Measurements from ENCODE around the gene NCKAP5.

DNA sequence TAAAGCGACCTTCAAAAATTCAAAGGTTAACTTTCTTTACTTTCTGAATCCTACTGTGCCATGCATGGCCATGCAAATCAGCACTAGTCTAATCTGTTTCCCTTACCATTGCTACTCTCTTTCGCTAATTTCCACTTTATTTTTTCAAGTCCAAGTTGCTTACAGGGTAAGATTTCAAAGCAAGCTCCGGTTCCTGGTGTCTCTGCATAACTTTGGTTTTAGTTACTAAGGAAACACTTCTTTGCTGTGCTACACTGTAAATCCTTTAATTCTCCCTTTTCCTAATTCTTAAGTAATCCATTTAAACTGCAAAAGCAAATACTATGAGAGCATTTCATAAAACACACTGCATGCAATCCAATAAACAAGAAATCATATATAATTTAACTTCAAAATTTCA is 514.7 kb downstream of the NCKAP5 start:
- TF ChIP-seq YY1 (IDR thresholded peaks at IDR 0.05): no peak
- TF ChIP-seq, protein P1, sequence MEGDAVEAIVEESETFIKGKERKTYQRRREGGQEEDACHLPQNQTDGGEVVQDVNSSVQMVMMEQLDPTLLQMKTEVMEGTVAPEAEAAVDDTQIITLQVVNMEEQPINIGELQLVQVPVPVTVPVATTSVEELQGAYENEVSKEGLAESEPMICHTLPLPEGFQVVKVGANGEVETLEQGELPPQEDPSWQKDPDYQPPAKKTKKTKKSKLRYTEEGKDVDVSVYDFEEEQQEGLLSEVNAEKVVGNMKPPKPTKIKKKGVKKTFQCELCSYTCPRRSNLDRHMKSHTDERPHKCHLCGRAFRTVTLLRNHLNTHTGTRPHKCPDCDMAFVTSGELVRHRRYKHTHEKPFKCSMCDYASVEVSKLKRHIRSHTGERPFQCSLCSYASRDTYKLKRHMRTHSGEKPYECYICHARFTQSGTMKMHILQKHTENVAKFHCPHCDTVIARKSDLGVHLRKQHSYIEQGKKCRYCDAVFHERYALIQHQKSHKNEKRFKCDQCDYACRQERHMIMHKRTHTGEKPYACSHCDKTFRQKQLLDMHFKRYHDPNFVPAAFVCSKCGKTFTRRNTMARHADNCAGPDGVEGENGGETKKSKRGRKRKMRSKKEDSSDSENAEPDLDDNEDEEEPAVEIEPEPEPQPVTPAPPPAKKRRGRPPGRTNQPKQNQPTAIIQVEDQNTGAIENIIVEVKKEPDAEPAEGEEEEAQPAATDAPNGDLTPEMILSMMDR (IDR thresholded peaks at IDR 0.05; ENCODE audit: low read depth, low read length, missing input control): no peak
- TF ChIP-seq SP1 (IDR thresholded peaks at IDR 0.05): no peak
- no peak for TF ChIP-seq RAD21 (IDR thresholded peaks at IDR 0.05)
- no peak for TF ChIP-seq NR2F2 (IDR thresholded peaks at IDR 0.05)
- no peak for TF ChIP-seq TAF1 (conservative IDR thresholded peaks at IDR 0.05)
- TF ChIP-seq, protein P2, sequence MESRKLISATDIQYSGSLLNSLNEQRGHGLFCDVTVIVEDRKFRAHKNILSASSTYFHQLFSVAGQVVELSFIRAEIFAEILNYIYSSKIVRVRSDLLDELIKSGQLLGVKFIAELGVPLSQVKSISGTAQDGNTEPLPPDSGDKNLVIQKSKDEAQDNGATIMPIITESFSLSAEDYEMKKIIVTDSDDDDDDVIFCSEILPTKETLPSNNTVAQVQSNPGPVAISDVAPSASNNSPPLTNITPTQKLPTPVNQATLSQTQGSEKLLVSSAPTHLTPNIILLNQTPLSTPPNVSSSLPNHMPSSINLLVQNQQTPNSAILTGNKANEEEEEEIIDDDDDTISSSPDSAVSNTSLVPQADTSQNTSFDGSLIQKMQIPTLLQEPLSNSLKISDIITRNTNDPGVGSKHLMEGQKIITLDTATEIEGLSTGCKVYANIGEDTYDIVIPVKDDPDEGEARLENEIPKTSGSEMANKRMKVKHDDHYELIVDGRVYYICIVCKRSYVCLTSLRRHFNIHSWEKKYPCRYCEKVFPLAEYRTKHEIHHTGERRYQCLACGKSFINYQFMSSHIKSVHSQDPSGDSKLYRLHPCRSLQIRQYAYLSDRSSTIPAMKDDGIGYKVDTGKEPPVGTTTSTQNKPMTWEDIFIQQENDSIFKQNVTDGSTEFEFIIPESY (IDR thresholded peaks at IDR 0.05): no peak
- no peak for TF ChIP-seq RXRA (IDR thresholded peaks at IDR 0.05)
- TF ChIP-seq, protein P3, sequence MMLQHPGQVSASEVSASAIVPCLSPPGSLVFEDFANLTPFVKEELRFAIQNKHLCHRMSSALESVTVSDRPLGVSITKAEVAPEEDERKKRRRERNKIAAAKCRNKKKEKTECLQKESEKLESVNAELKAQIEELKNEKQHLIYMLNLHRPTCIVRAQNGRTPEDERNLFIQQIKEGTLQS (IDR thresholded peaks at IDR 0.05): no peak
- TF ChIP-seq, protein P4, sequence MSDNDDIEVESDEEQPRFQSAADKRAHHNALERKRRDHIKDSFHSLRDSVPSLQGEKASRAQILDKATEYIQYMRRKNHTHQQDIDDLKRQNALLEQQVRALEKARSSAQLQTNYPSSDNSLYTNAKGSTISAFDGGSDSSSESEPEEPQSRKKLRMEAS (IDR thresholded peaks at IDR 0.05): no peak
- TF ChIP-seq, protein P5, sequence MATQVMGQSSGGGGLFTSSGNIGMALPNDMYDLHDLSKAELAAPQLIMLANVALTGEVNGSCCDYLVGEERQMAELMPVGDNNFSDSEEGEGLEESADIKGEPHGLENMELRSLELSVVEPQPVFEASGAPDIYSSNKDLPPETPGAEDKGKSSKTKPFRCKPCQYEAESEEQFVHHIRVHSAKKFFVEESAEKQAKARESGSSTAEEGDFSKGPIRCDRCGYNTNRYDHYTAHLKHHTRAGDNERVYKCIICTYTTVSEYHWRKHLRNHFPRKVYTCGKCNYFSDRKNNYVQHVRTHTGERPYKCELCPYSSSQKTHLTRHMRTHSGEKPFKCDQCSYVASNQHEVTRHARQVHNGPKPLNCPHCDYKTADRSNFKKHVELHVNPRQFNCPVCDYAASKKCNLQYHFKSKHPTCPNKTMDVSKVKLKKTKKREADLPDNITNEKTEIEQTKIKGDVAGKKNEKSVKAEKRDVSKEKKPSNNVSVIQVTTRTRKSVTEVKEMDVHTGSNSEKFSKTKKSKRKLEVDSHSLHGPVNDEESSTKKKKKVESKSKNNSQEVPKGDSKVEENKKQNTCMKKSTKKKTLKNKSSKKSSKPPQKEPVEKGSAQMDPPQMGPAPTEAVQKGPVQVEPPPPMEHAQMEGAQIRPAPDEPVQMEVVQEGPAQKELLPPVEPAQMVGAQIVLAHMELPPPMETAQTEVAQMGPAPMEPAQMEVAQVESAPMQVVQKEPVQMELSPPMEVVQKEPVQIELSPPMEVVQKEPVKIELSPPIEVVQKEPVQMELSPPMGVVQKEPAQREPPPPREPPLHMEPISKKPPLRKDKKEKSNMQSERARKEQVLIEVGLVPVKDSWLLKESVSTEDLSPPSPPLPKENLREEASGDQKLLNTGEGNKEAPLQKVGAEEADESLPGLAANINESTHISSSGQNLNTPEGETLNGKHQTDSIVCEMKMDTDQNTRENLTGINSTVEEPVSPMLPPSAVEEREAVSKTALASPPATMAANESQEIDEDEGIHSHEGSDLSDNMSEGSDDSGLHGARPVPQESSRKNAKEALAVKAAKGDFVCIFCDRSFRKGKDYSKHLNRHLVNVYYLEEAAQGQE (IDR thresholded peaks at IDR 0.05): no peak
- no peak for TF ChIP-seq JUND (IDR thresholded peaks at IDR 0.05)
- no peak for TF ChIP-seq GABPA (IDR thresholded peaks at IDR 0.05 in 1 of 2, conservative IDR thresholded peaks at IDR 0.05 in 1 of 2)
